ENCODE measurements around the gene ACOT12. TPM values are rescaled to one million over a fixed set of nuclear protein-coding genes. Genes with fewer than 3 reads are reported as not detected.

The ACOT12 gene
- total and polyA plus RNA-seq, 2 of the 13 experiments (the other 11 are each of a cell fraction or from before 2014, with no cell fraction given) = not detected

DNA sequence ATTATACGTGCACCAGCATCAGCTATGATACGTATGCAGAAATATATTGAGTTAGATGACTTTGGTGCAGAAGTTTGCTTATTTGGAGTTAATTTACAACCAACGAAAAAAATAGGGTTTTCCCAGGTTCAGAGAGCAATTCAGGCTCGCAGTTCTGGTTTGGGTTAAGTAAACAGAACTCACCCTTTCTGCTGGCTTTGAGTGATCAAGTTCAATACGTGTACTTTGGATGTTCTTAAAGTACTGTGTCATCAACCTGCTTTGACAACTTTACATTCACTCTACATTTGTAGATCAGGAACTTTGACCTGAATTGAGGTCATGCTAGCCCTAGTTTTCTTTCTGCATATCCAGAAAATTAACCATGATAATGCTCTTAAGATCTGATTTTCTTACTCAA lies 40.7 kb downstream of the ACOT12 start (continued):
- TF ChIP-seq MLLT10 (CRISPR knock-in tag; IDR thresholded peaks at IDR 0.05) (no peak), NFRKB (IDR thresholded peaks at IDR 0.05) (no peak), MIXL1 (CRISPR knock-in tag; IDR thresholded peaks at IDR 0.05) (peak; percentile 93), ZNF691 (CRISPR knock-in tag; IDR thresholded peaks at IDR 0.05; ENCODE audit: borderline replicate concordance, low read depth) (no peak), NONO (IDR thresholded peaks at IDR 0.05) (no peak), NONO (CRISPR knock-in tag; conservative IDR thresholded peaks at IDR 0.05) (peak; percentile 76), NFE2 (CRISPR knock-in tag; IDR thresholded peaks at IDR 0.05) (no peak), GZF1 (CRISPR knock-in tag; IDR thresholded peaks at IDR 0.05) (no peak), TRIM24 (CRISPR knock-in tag; IDR thresholded peaks at IDR 0.05) (no peak), ZFP62 (CRISPR knock-in tag; IDR thresholded peaks at IDR 0.05) (no peak), ZNF10 (CRISPR knock-in tag; IDR thresholded peaks at IDR 0.05; ENCODE audit: borderline replicate concordance, low read depth) (no peak), SP140L (CRISPR knock-in tag; IDR thresholded peaks at IDR 0.05; ENCODE audit: borderline replicate concordance) (peak; percentile 76; the same call in 1 of the 2 replicates), RFXAP (CRISPR knock-in tag; IDR thresholded peaks at IDR 0.05; ENCODE audit: borderline replicate concordance) (no peak), IKZF1 (IDR thresholded peaks at IDR 0.05) (no peak), FUBP1 (CRISPR knock-in tag; IDR thresholded peaks at IDR 0.05; ENCODE audit: borderline replicate concordance) (no peak), GABPA (IDR thresholded peaks at IDR 0.05; ENCODE audit: low read depth, low read length) (no peak), GABPA (CRISPR knock-in tag; IDR thresholded peaks at IDR 0.05; ENCODE audit: low read depth) (0 out of 2 replicates have a peak, but pooled peaks have one; percentile 34), RAD51 (IDR thresholded peaks at IDR 0.05; ENCODE audit: borderline replicate concordance) (no peak), DR1 (CRISPR knock-in tag; IDR thresholded peaks at IDR 0.05) (no peak), RXRA (CRISPR knock-in tag; IDR thresholded peaks at IDR 0.05) (peak; percentile 74; the same call in 1 of the 2 replicates), ZNF30 (CRISPR knock-in tag; IDR thresholded peaks at IDR 0.05) (no peak), ZNF644 (CRISPR knock-in tag; IDR thresholded peaks at IDR 0.05; ENCODE audit: low read depth) (no peak), PRDM15 (CRISPR knock-in tag; IDR thresholded peaks at IDR 0.05) (no peak), CCDC6 (CRISPR knock-in tag; IDR thresholded peaks at IDR 0.05) (no peak)
- TF ChIP-seq, protein P1, sequence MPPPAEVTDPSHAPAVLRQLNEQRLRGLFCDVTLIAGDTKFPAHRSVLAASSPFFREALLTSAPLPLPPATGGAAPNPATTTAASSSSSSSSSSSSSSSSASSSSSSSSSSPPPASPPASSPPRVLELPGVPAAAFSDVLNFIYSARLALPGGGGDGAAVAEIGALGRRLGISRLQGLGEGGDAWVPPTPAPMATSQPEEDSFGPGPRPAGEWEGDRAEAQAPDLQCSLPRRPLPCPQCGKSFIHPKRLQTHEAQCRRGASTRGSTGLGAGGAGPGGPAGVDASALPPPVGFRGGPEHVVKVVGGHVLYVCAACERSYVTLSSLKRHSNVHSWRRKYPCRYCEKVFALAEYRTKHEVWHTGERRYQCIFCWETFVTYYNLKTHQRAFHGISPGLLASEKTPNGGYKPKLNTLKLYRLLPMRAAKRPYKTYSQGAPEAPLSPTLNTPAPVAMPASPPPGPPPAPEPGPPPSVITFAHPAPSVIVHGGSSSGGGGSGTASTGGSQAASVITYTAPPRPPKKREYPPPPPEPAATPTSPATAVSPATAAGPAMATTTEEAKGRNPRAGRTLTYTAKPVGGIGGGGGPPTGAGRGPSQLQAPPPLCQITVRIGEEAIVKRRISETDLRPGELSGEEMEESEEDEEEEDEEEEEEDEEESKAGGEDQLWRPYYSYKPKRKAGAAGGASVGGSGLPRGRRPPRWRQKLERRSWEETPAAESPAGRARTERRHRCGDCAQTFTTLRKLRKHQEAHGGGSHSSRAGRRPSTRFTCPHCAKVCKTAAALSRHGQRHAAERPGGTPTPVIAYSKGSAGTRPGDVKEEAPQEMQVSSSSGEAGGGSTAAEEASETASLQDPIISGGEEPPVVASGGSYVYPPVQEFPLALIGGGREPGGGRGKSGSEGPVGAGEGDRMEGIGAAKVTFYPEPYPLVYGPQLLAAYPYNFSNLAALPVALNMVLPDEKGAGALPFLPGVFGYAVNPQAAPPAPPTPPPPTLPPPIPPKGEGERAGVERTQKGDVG (CRISPR knock-in tag; IDR thresholded peaks at IDR 0.05; ENCODE audit: borderline replicate concordance) = no peak
